MM.1S (cell line): ENCODE measurements around the gene ZNF514.
"Not testable (repeated sequence)": the region's sequence is repeated elsewhere in the genome, so short reads cannot be mapped to it uniquely, and the experiment has no call there.

Experiments used
- DNase-seq: peaks from one replicate; pipeline ENCODE4 v3.0.0-alpha.2; 2015
- H2AFZ ChIP-seq: fragments of 300-600 bp; sonication (generic); 2 replicates; pipeline ENCODE4 v1.6.0; 2016; ENCODE audit warnings: antibody characterized with exemption, low read length
- H3F3A ChIP-seq: fragments of 300-600 bp; sonication (generic); 2 replicates; pipeline ENCODE4 v1.6.1; 2016; ENCODE audit warnings: mild to moderate bottlenecking, antibody characterized with exemption, low read length, moderate library complexity, mixed read lengths; ENCODE audit not compliant: insufficient read depth
- H3K27ac ChIP-seq: fragments of 300-600 bp; sonication (generic); 2 replicates; pipeline ENCODE4 v1.5.1; 2016; ENCODE audit warnings: mild to moderate bottlenecking, low read length
- H3K27me3 ChIP-seq: fragments of 300-600 bp; sonication (generic); replicated peaks from 2 replicates; pipeline ENCODE4 v1.6.0; 2016; ENCODE audit warnings: low read length; ENCODE audit not compliant: insufficient read depth
- H3K36me3 ChIP-seq: fragments of 300-600 bp; sonication (generic); replicated peaks from 2 replicates; pipeline ENCODE4 v1.6.1; 2016; ENCODE audit warnings: mild to moderate bottlenecking, low read length, mixed read lengths; ENCODE audit not compliant: insufficient read depth
- H3K4me1 ChIP-seq: fragments of 300-600 bp; sonication (generic); 2 replicates; pipeline ENCODE4 v1.6.1; 2016; ENCODE audit warnings: low read length, mixed read lengths
- H3K4me2 ChIP-seq: fragments of 300-600 bp; sonication (generic); 2 replicates; pipeline ENCODE4 v1.6.0; 2016; ENCODE audit warnings: low read depth, low read length
- H3K4me3 ChIP-seq: fragments of 300-600 bp; sonication (generic); 2 replicates; pipeline ENCODE4 v1.5.1; 2016; ENCODE audit warnings: low read length, mixed read lengths
- H3K79me2 ChIP-seq: fragments of 300-600 bp; sonication (generic); 2 replicates; pipeline ENCODE4 v1.6.1; 2016; ENCODE audit warnings: mixed run types, low read length, mixed read lengths
- H3K9ac ChIP-seq: fragments of 300-600 bp; sonication (generic); 2 replicates; pipeline ENCODE4 v1.6.1; 2016; ENCODE audit warnings: low read length, mixed read lengths
- H3K9me2 ChIP-seq: fragments of 300-600 bp; sonication (generic); replicated peaks from 2 replicates; pipeline ENCODE4 v1.6.1; 2016; ENCODE audit warnings: mild to moderate bottlenecking, low read length, mixed read lengths; ENCODE audit not compliant: insufficient read depth
- H3K9me3 ChIP-seq: fragments of 300-600 bp; sonication (generic); replicated peaks from 2 replicates; pipeline ENCODE4 v1.6.1; 2016; ENCODE audit warnings: mild to moderate bottlenecking, low read length, mixed read lengths; ENCODE audit not compliant: insufficient read depth
- H4K20me1 ChIP-seq: fragments of 300-600 bp; sonication (generic); 2 replicates; pipeline ENCODE4 v1.6.1; 2016; ENCODE audit warnings: mild to moderate bottlenecking, low read length, moderate library complexity, mixed read lengths; ENCODE audit not compliant: insufficient read depth
- CTCF ChIP-seq: fragments of 300-600 bp; sonication (generic); IDR thresholded peaks from 2 replicates; pipeline ENCODE4 v1.5.1; 2016; ENCODE audit warnings: antibody characterized with exemption, low read length, mixed read lengths
- EZH2 ChIP-seq: fragments of 300-600 bp; sonication (generic); optimal IDR thresholded peaks from 2 replicates; pipeline ENCODE3; 2017; ENCODE audit warnings: low read depth, mild to moderate bottlenecking, antibody characterized with exemption, low read length, mixed read lengths
- EZH2phosphoT487 ChIP-seq: fragments of 300-600 bp; sonication (generic); IDR thresholded peaks from 2 replicates; pipeline ENCODE4 v1.6.1; 2018; ENCODE audit warnings: antibody characterized with exemption, low read length

The ZNF514 gene

GRCh38 chr2:95206096-95206495 lies 46.4 kb upstream of the ZNF514 start:
- Histone ChIP-seq H3K4me3 (no peak overlapping the region), H3K27ac (no peak overlapping the region), H3K9me3 (no peaks in the 10 kb centered on the region), H3K4me2 (no peak overlapping the region), H3K27me3 (no peaks in the 10 kb centered on the region; the same call in 1 of the 2 replicates), H3K9ac (no peak overlapping the region), H3K36me3 (no peaks in the 10 kb centered on the region), H3K79me2 (no peaks in the 10 kb centered on the region), H3K9me2 (no peaks in the 10 kb centered on the region), H3F3A (0 out of 2 replicates have a peak, but pooled peaks cover 3% of the 10 kb centered on the region), H2AFZ (no peak overlapping the region), H3K4me1 (no peaks in the 10 kb centered on the region), H4K20me1 (no peaks in the 10 kb centered on the region)
- TF ChIP-seq EZH2phosphoT487 (no peak), CTCF (no peak), EZH2 (no peak)
- DNase-seq = no peak

GRCh38 chr2:95204396-95204795 lies 44.7 kb upstream of the ZNF514 start:
- Histone ChIP-seq H3K27ac (no peak overlapping the region), H3K79me2 (no peaks in the 10 kb centered on the region), H3K27me3 (no peaks in the 10 kb centered on the region; the same call in 1 of the 2 replicates), H3K9ac (no peak overlapping the region), H3F3A (0 out of 2 replicates have a peak, but pooled peaks cover 3% of the 10 kb centered on the region), H4K20me1 (no peaks in the 10 kb centered on the region), H3K9me3 (no peaks in the 10 kb centered on the region), H3K9me2 (no peaks in the 10 kb centered on the region), H2AFZ (no peak overlapping the region), H3K4me2 (no peak overlapping the region), H3K4me3 (no peak overlapping the region), H3K4me1 (no peaks in the 10 kb centered on the region), H3K36me3 (no peaks in the 10 kb centered on the region)
- no peak for TF ChIP-seq CTCF
- no peak for TF ChIP-seq EZH2phosphoT487
- TF ChIP-seq EZH2 = no peak
- no peak for DNase-seq

GRCh38 chr2:95203911-95204310 lies 44.3 kb upstream of the ZNF514 start:
- Histone ChIP-seq H3K9me2 (no peaks in the 10 kb centered on the region), H3K36me3 (no peaks in the 10 kb centered on the region), H3K79me2 (no peaks in the 10 kb centered on the region), H3K9me3 (no peaks in the 10 kb centered on the region), H3K4me1 (no peaks in the 10 kb centered on the region), H2AFZ (no peak overlapping the region), H3K4me3 (no peak overlapping the region), H3F3A (0 out of 2 replicates have a peak, but pooled peaks cover 3% of the 10 kb centered on the region), H3K27ac (no peak overlapping the region), H3K4me2 (no peak overlapping the region), H3K27me3 (no peaks in the 10 kb centered on the region; the same call in 1 of the 2 replicates), H4K20me1 (no peaks in the 10 kb centered on the region), H3K9ac (no peak overlapping the region)
- TF ChIP-seq CTCF = no peak
- DNase-seq = no peak

- H3K79me2 ChIP-seq, DNase-seq, H3K9me2 ChIP-seq, H3K4me1 ChIP-seq, H3K36me3 ChIP-seq, H3K4me3 ChIP-seq, H3K4me2 ChIP-seq, H3K27me3 ChIP-seq, H3F3A ChIP-seq, H4K20me1 ChIP-seq, H3K27ac ChIP-seq, H3K9me3 ChIP-seq, H2AFZ ChIP-seq, H3K9ac ChIP-seq: not testable (repeated sequence)
Observed at GRCh38 chr2:95192956-95193355, 33.3 kb upstream of the ZNF514 start.
